PC-3 (cell line): ENCODE results near the gene PRDM5. TPM values are rescaled to one million over a fixed set of nuclear protein-coding genes. Genes with fewer than 3 reads are reported as not detected.

Experiments
- ATAC-seq: fragments of 200-7000 bp; cut with Tn5 transposase; 2 replicates; pipeline ENCODE4 v1.9.1; 2020; ENCODE audit warnings: mild to moderate bottlenecking, moderate library complexity
- BruUV-seq: library from RNA; stranded (reverse); fragments of 400-500 nt; replicated peaks from 2 replicates; lab custom pipeline; 2021; lab: Mats Ljungman, UMichigan
- CTCF ChIA-PET: fragments of 300-600 bp; sonication (Branson Sonifier 250); formaldehyde crosslinking; loops from one replicate; lab custom pipeline; 2022; ENCODE audit warnings: antibody characterized with exemption; lab: Charles Lee
- POLR2A ChIA-PET: fragments of 300-600 bp; sonication (Branson Sonifier 250); formaldehyde crosslinking; loops from one replicate; lab custom pipeline; 2022; ENCODE audit warnings: antibody characterized with exemption; ENCODE audit not compliant: unreplicated experiment; lab: Charles Lee
- DNase-seq: peaks from one replicate; pipeline ENCODE4 v3.0.0-alpha.2; 2015
- H2AFZ ChIP-seq: fragments of 300-600 bp; sonication (generic); 2 replicates; pipeline ENCODE4 v1.6.0; 2016; ENCODE audit warnings: antibody characterized with exemption, low read length
- H3F3A ChIP-seq: fragments of 300-600 bp; sonication (generic); one replicate; pipeline ENCODE4 v1.6.0; 2017; ENCODE audit warnings: antibody characterized with exemption, low read length, control low read depth, mild to moderate bottlenecking; ENCODE audit not compliant: unreplicated experiment
- H3K27ac ChIP-seq: fragments of 300-600 bp; sonication (generic); 2 replicates; pipeline ENCODE4 v1.5.1; 2016; ENCODE audit warnings: mild to moderate bottlenecking, low read length
- H3K27me3 ChIP-seq: fragments of 300-600 bp; sonication (generic); 2 replicates; pipeline ENCODE4 v1.6.1; 2016; ENCODE audit warnings: low read length, mixed read lengths
- H3K36me3 ChIP-seq: fragments of 300-600 bp; sonication (generic); 2 replicates; pipeline ENCODE4 v1.6.1; 2016; ENCODE audit warnings: low read depth, mixed run types, low read length, mixed read lengths
- H3K4me1 ChIP-seq: fragments of 300-600 bp; sonication (generic); 2 replicates; pipeline ENCODE4 v1.5.1; 2016; ENCODE audit warnings: low read length; ENCODE audit not compliant: insufficient read depth
- H3K4me2 ChIP-seq: fragments of 300-600 bp; sonication (generic); 2 replicates; pipeline ENCODE4 v1.6.0; 2016; ENCODE audit warnings: low read length
- H3K4me3 ChIP-seq: fragments of 300-600 bp; sonication (generic); 2 replicates; pipeline ENCODE4 v1.5.1; 2016; ENCODE audit warnings: mild to moderate bottlenecking, low read length, mixed read lengths
- H3K79me2 ChIP-seq: fragments of 300-600 bp; sonication (generic); 2 replicates; pipeline ENCODE4 v1.6.1; 2017; ENCODE audit warnings: low read length, mixed read lengths
- H3K9ac ChIP-seq: fragments of 300-600 bp; sonication (generic); 2 replicates; pipeline ENCODE4 v1.6.0; 2016; ENCODE audit warnings: mild to moderate bottlenecking, low read length
- H3K9me2 ChIP-seq: fragments of 300-600 bp; sonication (generic); replicated peaks from 2 replicates; pipeline ENCODE4 v1.6.1; 2016; ENCODE audit warnings: mixed run types, low read length, mixed read lengths
- H3K9me3 ChIP-seq: fragments of 300-600 bp; sonication (generic); 2 replicates; pipeline ENCODE4 v1.6.1; 2016; ENCODE audit warnings: low read length, mixed read lengths
- H4K20me1 ChIP-seq: fragments of 300-600 bp; sonication (generic); 2 replicates; pipeline ENCODE4 v1.6.1; 2016; ENCODE audit warnings: low read length, mixed read lengths
- CTCF ChIP-seq: fragments of 300-600 bp; sonication (generic); conservative IDR thresholded peaks from 2 replicates; pipeline ENCODE4 v1.5.1; 2017; ENCODE audit warnings: antibody characterized with exemption, low read depth, mild to moderate bottlenecking, low read length
- EZH2 ChIP-seq: fragments of 300-600 bp; sonication (generic); IDR thresholded peaks from one replicate; pipeline ENCODE4 v1.6.1; 2017; ENCODE audit warnings: antibody characterized with exemption, mild to moderate bottlenecking, low read length; ENCODE audit not compliant: unreplicated experiment
- EZH2phosphoT487 ChIP-seq: fragments of 300-600 bp; sonication (generic); IDR thresholded peaks from 2 replicates; pipeline ENCODE4 v1.6.1; 2018; ENCODE audit warnings: mild to moderate bottlenecking, antibody characterized with exemption, low read length, borderline replicate concordance
- intact Hi-C: fragments of 100-400 bp; cut with micrococcal nuclease; formaldehyde crosslinking; loops from 2 replicates; pipeline ENCODE4 v1.9.0; 2023
- total RNA-seq: library from RNA; depleted of rRNA; stranded (reverse); fragments of >200 nt; gene quantifications from 2 replicates; pipeline ENCODE4 v1.2.3, GENCODE V29; 2014

Gene PRDM5
- total RNA-seq, 1 experiment from 2014 or later = 2.4 TPM

- BruUV-seq = no TSS peak
- ChIA-PET POLR2A (no interaction called here), CTCF (no interaction called here)
- no peak overlapping the region for H3K4me3 ChIP-seq
- no peak for DNase-seq
- no peaks in the 10 kb centered on the region for H3K36me3 ChIP-seq
- no peaks in the 10 kb centered on the region for H4K20me1 ChIP-seq
- no peaks in the 10 kb centered on the region for H3F3A ChIP-seq
- H3K79me2 ChIP-seq = no peaks in the 10 kb centered on the region
- no peak overlapping the region for H3K27ac ChIP-seq
- intact Hi-C loops = no loop called here
- H3K4me1 ChIP-seq = no peaks in the 10 kb centered on the region
- no peaks in the 10 kb centered on the region for H3K27me3 ChIP-seq
- TF ChIP-seq CTCF = no peak
- no peak for TF ChIP-seq EZH2
- no peak for TF ChIP-seq EZH2phosphoT487
- no peak overlapping the region for H3K4me2 ChIP-seq
- no peak overlapping the region for H3K9ac ChIP-seq
- H2AFZ ChIP-seq = no peak overlapping the region
- H3K9me2 ChIP-seq = no peaks in the 10 kb centered on the region
- no peaks in the 10 kb centered on the region for H3K9me3 ChIP-seq
- ATAC-seq = no peak
Measured at GRCh38 chr4:120895554-120895953, 27.0 kb downstream of the PRDM5 start.

GRCh38 chr4:120893314-120893713, 29.2 kb downstream of the PRDM5 start:
- no peaks in the 10 kb centered on the region for H3K9me3 ChIP-seq
- no peaks in the 10 kb centered on the region for H3K79me2 ChIP-seq
- BruUV-seq = no TSS peak
- no peak overlapping the region for H3K27ac ChIP-seq
- H3K36me3 ChIP-seq = no peaks in the 10 kb centered on the region
- no peaks in the 10 kb centered on the region for H4K20me1 ChIP-seq
- no peaks in the 10 kb centered on the region for H3K4me1 ChIP-seq
- no peaks in the 10 kb centered on the region for H3K27me3 ChIP-seq
- H2AFZ ChIP-seq = no peak overlapping the region
- no peak overlapping the region for H3K9ac ChIP-seq
- no peaks in the 10 kb centered on the region for H3F3A ChIP-seq
- POLR2A ChIA-PET = no interaction called here
- no peaks in the 10 kb centered on the region for H3K9me2 ChIP-seq
- no peak overlapping the region for H3K4me2 ChIP-seq
- no peak for ATAC-seq
- no peak overlapping the region for H3K4me3 ChIP-seq
- TF ChIP-seq CTCF (no peak), EZH2phosphoT487 (no peak), EZH2 (no peak)
- intact Hi-C loops = no loop called here
- no peak for DNase-seq
- CTCF ChIA-PET = no interaction called here

- Histone ChIP-seq H3K4me3 (no peak overlapping the region), H4K20me1 (no peaks in the 10 kb centered on the region), H3F3A (no peaks in the 10 kb centered on the region), H3K36me3 (no peaks in the 10 kb centered on the region), H3K4me1 (no peaks in the 10 kb centered on the region), H3K27ac (no peak overlapping the region), H3K27me3 (no peaks in the 10 kb centered on the region), H3K9me3 (no peaks in the 10 kb centered on the region), H3K4me2 (no peak overlapping the region), H3K79me2 (no peaks in the 10 kb centered on the region), H3K9me2 (no peaks in the 10 kb centered on the region), H2AFZ (no peak overlapping the region), H3K9ac (no peak overlapping the region)
- no TSS peak for BruUV-seq
- DNase-seq (no peak), ATAC-seq (no peak)
- POLR2A ChIA-PET = no interaction called here
- intact Hi-C loops = no loop called here
- CTCF ChIA-PET = no interaction called here
- TF ChIP-seq EZH2phosphoT487 (no peak), EZH2 (no peak), CTCF (no peak)
Measured at GRCh38 chr4:120886191-120886590, 36.3 kb downstream of the PRDM5 start.
